ENCODE data around the gene ATF7. TPM values are rescaled to one million over a fixed set of nuclear protein-coding genes. Genes with fewer than 3 reads are reported as not detected.
"Not testable (repeated sequence)": the region's sequence is repeated elsewhere in the genome, so short reads cannot be mapped to it uniquely, and the experiment has no call there.

Gene ATF7
- 24.9 and 31.6 TPM in 2 replicates for total RNA-seq (2014; rRNA removed; shearing (Covaris generic))
- 8.1 and 8.6 TPM in 2 replicates for polyA plus RNA-seq (2014; cell fraction: nucleus; rRNA removed)

DNA sequence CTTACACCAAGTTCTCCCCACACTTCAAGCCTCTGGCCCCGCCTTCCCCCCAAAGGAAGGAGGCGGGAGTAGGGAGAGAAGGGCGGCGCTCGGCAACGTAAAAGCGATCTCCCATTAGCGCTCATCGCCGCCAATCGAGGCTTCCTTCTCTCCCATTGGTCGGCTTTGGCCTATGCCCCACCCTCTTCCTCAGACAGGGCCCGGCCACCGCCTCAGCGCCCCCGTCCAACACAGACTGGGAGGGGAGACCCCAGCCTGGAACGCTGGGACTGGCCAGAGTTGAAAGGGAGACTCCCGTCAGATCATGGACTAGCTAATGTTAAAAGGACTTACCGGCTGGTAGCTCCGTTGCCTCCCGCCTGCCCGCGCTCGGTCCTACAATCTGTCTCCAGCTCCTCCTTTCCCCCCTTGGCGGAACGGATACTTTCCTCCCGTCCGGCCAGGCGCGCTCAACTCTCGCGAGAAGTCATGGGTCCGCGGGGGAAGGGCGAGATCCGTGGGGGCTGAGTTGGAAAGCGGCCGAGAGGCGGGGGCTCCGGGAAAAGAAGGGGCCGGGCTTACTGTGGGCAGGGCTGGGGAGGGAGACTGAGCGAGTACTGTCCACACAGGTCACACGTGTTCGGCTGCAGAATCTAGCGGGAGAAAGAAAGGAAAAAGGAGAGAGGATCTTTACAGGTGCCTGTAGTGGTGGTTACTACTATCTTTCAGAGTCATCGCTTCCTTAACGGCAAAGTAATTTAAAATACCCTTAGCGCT, at the start of gene ATF7:
Gene ATF7, minus strand, starts transcription at position 437 of the 756 bp plus-strand sequence. CDS start 25,382 bp downstream, outside the sequence.
- peak; percentile 98 for DNase-seq (ENCODE audit: extremely low read depth, low read depth)

DNA sequence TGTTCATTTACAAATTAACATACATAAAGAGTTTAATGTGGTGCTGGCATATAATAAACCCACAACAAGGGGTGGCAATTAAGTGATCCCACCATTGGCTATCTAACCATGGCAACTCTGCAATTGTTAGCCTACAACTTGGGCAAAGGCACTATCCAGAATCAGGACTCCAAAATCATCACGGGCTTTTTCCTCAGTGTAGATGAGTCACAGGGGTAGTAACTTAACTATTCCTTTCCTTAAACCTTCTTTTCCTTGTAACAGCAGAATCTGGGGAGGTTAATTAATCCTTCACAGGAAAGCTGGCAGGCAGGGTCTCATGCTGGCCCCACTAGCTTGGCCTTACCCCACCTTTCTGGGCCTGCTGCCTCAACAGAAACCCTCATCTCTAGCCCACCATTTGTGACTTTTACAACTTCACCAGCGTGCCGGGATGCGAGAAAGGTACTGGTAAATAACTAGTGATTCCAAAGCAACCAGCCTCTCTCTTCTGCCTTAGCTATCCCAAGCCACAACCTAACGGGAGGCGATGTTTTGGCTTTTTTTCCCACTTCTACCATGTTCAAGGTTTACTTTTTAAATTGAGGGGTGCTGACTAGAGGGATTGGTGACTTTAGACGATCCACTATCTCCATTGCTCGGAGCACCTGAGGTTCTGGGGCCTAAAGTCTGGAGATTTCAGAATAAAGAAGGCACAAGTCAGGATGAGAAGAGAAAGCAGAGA, 49.0 kb upstream of the ATF7 start:
- DNase-seq (ENCODE audit: extremely low read depth, low read depth): no peak

DNA sequence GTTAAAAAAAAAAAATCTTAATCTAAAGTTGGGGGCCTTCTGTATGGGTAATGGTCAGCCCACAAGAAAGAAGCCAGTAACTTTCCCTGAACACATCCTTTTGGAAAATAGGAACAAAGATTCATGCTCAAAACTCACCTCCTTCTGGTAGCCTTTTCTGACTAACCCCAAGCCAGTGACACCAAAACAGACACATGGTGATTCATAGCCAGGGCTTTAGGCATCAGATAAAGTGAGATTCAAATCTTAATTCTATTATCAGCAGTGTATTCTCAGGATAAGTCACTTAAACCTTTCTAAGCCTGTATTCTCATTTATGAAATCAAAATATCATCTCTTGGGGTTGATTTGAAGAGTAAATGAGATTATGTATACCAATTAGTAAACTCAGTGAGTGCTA, 44.8 kb upstream of the ATF7 start:
- DNase-seq (ENCODE audit: extremely low read depth, low read depth): no peak

DNA sequence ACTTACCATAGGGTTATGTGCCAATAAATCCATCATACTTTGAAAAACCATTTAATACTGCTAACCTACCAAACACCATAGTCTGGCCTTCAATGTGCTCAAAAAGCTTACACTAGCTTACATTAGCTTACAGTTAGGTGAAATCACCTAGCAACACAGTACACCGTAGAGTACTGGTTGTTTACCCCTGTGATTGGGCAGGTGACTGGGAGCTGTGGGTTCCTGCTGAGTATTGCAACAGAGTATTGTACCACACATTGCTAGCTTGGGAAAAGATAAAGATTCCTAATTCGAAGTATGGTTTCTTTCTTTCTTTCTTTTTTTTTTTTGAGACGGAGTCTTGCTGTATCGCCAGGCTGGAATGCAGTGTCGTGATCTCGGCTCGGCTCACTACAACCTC, 44.1 kb upstream of the ATF7 start:
- DNase-seq (ENCODE audit: extremely low read depth, low read depth): no peak

DNA sequence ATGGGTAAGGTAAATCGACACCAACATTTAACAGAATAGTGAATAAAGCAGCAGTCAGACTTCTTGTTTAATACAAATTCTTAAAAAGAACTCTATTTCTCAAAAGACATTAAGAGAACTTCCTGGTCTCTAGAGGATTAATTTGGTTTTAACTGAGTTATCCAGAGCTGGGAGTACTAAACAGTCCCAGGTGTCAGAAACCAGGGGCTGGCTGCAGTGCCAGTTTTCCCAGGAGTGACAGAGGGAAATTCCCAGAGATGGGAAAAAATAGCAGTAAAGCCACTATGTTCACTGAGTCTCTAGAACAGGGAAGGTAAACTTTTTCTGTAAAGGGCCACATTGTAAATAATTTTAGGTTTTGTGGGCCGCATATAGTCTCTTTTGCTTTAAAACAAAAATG, 40.9 kb upstream of the ATF7 start:
- DNase-seq (ENCODE audit: extremely low read depth, low read depth): no peak

DNA sequence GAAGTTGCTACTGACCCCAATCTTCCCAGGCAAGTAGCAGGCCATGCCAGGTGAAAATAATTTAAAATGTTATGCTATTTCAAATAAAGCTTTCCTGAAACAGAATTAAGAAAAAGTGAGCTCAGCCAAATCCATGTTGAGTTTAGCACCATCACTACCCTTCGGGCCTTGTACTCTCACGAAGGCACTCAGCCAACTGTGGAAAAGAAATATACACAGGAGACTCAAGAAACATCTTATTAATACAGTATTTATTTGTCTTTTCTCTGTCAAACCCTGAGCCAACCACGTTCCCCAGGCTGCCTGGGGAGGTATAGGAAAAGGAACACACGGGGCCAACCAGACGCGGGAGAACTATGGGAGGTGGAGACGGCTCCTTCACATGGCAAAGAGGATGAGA, 38.8 kb upstream of the ATF7 start:
- no peak for DNase-seq (ENCODE audit: extremely low read depth, low read depth)

DNA sequence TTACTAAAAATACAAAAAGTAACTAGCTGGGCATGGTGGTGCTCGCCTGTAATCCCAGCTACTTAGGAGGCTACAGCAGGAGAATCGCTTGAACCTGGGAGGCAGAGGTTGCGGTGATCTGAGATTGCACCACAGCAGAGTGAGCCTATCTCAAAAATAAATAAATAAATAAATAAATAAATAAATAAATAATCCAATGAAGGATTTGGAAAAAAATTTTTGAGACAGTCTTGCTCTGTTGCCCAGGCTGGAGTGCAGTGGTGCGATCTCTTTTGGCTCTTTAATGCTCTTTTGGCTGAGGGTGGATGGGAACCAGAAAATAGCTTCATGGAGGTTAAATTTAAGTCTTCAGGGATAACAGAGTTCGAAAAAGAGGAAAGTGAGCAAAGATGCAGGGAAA, 38.0 kb upstream of the ATF7 start:
- DNase-seq (ENCODE audit: extremely low read depth, low read depth): no peak

DNA sequence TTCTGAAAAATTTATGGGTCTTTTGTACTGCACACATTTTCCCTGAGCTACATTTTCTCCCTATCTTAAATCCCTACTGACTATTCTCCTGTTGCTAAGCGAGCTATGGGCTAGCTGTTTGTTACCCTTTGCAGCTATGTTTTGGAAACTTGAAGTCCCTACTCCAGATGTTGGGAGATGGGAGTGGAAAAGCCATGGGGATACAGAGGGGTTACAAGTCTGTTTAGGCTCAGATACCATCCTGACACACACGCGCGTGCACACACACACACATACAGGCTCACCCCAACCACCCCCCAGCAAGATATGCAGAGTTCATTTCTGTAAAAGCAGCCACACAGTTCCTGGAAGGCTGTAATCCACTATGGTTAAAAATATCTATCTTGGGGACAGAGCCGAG, 33.9 kb upstream of the ATF7 start:
- DNase-seq (ENCODE audit: extremely low read depth, low read depth): no peak

DNA sequence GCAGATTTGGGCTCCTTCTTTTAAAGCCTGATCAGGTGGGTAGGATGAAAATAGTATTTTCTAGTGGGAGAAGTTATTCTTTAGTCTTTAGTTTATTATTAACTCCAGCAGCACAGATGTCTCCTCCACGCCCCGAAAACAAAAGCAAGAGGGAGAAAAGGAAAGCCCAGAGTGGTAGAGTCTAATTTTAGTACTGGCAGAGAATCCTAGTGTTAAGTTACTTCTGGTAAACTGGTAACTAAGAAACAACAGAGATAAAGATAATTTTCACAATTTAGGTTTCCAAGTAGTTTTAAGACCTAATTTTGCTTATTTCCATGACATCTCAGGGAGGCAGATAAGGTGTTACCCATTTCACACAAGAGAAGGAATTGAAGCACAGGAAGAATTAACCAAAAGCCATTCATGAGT, 33.4 kb upstream of the ATF7 start:
- no peak for DNase-seq (ENCODE audit: extremely low read depth, low read depth)

DNA sequence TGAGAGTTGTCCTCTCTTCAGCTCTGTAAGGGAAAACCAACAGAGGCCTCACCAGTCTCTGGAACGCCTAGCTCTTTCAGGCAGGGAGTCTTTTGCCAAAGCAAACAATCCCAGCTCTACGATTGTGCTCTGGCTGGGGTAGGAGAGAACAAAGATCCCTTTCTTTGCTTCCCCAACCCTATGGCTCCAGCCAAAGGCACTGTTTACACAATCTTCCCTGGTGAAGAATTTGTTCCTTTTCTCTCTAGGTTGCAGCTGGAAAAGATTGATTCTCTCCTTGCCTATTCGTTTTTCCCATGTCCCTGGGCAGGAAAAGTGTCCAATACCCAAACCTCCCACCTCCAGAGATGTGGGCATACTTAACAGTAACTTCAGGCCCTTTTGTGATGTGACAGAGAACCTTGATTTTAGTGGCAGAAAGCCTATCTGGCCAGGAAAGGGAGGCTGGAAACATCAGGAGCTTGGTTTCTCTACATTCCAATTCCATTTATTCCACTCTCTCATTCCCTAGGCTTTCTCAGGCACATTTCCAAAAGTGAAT, 32.9 kb upstream of the ATF7 start:
- DNase-seq (ENCODE audit: extremely low read depth, low read depth): peak; percentile 81

DNA sequence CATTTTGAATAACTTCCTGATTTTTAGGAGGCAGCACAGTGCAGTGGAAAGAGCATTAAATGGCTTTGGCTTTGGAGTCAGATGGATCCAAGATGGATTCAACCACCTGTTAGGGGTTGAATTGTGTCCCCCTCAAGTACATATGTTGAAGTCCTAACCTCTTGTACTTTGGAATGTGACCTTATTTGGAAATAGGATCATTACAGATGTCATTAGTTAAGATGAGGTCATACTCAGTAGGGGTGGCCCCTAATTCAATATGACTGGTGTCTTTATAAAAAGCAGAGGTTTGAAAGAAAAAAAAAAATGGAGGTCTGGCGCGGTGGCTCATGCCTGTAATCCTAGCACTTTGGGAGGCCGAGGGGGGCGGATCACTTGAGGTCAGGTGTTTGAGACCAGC, 30.9 kb upstream of the ATF7 start:
- DNase-seq (ENCODE audit: extremely low read depth, low read depth): no peak

DNA sequence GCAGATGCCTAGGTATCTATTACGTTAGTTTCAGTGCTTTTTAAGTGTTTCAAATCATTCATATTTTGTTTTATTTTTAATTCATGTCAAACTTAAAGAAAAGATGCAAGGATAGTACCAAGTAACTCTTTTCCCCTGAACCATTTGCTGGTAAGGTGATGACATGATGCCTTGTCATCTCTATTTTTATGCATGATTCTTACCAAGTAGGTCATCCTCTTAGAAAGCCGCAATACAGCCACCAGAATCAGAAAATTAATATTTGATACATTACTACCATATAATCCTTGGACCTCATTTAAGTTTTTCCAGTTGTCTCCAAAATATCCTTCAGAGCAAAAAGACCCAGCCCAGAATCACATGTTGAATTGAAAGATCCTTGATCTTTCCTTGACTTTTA, 27.4 kb upstream of the ATF7 start:
- no peak for DNase-seq (ENCODE audit: extremely low read depth, low read depth)

DNA sequence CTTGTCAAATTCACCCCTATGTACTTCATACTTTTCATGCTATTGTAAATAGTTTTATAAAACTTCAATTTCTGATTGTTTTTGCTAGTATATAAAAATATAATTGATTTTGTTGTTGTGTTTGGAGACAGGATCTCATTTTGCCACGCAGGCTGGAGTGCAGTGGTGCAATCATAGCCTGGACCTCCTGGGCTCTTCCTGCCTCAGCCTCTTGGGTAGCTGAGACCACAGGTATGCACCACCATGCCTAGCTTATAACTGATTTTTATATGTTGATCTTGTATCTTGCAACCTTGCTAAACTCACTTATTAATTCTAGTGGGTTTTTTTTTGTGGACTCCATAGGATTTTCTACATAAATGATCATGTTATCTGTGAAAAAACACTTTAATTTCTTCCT, 26.2 kb upstream of the ATF7 start:
- DNase-seq (ENCODE audit: extremely low read depth, low read depth): no peak

DNA sequence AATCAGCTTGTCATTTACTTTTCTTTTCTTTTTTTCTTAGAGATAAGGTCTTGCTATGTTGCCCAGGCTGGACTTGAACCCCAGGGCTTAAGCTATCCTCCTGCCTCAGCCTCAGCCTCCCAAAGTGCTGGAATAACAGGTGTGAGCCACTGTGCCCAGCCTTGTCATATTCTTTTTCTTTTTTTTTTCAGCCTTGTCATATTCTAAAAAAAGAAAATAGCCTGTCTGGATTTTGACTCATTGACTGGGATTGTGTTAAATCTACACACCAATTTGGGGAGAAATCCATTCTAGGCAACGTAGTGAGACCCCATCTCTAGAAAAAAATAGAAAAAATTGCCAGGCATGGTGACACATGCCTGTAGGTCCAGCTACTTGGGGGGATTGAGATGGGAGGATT, 25.6 kb upstream of the ATF7 start:
- DNase-seq (ENCODE audit: extremely low read depth, low read depth): no peak

DNA sequence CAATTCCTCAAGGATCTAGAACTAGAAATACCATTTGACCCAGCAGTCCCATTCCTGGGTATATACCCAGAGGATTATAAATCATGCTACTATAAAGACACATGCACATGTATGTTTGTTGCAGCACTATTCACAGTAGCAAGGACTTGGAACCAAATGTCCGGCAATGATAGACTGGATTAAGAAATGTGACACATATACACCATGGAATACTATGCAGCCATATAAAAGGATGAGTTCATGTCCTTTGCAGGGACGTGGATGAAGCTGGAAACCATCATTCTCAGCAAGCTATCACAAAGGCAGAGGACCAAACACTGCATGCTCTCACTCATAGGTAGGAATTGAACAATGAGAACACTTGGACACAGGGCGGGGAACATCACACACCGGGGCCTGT, 20.1 kb upstream of the ATF7 start:
- not testable (repeated sequence) for DNase-seq (ENCODE audit: extremely low read depth, low read depth)

DNA sequence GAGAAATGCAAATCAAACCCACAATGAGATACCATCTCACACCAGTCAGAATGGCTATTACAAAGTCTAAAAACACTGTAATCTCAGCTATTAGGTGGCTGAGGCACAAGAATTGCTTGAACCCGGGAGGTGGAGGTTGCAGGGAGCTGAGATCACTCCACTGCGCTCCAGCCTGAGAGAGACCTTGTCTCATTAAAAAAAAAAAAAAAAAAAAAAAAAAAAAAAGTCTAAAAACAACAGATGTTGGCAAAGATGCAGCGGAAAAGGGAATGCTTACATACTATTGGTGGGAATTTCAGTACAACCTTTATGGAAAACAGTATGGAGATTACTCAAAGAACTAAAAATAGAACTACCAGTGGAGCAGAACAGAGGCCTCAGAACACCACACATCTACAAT, 19.0 kb upstream of the ATF7 start:
- DNase-seq (ENCODE audit: extremely low read depth, low read depth): no peak

DNA sequence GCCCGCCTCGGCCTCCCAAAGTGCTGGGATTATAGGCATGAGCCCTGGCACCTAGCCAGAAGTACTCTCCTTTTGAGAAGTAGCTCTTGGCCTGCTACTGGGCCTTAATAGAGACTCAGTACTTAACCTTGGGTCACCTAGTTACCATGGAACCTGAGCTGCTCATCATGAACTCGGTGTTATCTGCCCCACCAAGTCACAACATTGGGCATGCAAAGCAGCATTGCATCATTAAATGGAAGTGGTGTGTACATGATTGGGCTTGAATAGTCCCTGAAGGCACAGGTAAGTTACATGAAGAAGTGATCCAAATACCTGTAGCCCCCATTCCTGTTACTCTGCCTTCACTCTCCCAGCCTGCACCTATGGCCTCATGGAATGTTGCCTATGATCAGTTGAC, 18.0 kb upstream of the ATF7 start:
- no peak for DNase-seq (ENCODE audit: extremely low read depth, low read depth)

DNA sequence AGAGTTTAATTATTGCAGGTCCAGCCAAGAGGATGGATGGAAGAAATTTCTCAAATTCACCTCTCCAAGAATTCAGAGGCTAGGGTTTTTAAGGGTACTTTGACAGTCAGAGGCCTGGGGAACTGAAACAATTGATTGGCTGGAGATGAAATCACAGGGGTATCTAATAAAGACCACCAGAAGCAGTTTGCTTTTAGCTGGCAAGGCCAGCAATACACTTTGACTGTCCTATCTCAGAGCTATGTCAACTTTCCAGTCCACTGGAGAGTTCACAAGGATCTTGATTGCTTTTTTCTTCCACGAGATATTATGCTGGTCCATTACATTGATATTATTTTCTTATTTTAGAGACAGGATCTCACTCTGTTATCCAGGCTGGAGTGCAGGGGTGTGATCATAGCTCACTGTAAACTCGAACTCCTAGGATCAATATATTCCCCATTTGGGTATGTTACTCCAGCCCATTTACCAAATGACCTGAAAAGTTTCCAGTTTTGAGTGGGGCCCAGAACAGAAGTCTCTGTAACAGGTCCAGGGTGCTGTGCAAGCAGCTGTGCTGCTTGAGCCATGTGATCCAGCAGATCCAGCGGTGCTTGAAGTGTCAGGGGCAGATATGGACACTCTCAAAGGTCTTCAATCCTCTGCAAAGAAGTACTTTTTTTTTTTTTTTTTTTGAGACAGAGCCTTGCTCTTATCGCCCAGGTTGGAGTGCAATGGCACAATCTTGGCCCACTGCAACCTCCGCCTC, 17.2 kb upstream of the ATF7 start:
- DNase-seq (ENCODE audit: extremely low read depth, low read depth): no peak

DNA sequence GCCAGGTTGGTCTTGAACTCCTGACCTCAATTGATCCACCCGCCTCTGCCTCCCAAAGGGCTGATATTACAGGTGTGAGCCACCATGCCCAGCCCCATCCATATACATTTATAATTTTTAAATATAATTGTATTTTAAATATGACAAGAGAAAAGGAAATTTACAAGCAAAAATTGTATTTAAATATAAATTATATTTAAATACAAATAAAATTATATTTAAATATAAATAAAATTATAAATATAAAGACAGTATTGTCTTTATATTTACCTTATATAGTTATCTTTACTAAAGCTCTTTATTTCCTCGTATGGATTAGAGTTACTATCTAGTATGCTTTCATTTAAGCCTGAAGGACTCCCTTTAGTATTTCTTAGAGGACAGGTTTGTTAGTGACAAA, 11.9 kb upstream of the ATF7 start:
- no peak for DNase-seq (ENCODE audit: extremely low read depth, low read depth)

DNA sequence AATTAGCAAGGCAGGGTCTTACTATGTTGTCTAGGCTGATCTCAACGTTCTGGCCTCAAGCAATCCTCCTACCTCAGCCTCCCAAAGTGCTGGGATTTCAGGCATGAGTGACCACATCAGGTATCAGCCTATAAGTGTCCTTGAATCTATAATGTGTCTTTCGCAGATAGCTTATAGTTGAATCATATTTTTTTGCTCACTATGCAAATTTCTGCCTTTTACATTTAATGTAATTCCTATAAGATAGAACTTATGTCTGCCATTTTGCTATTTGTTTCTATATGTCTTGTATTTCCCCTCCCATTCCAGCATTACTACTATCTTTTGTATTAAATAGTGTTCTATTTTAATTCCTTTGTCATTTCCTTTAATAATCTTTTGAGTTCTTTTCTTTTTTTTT, 10.5 kb upstream of the ATF7 start:
- no peak for DNase-seq (ENCODE audit: extremely low read depth, low read depth)

DNA sequence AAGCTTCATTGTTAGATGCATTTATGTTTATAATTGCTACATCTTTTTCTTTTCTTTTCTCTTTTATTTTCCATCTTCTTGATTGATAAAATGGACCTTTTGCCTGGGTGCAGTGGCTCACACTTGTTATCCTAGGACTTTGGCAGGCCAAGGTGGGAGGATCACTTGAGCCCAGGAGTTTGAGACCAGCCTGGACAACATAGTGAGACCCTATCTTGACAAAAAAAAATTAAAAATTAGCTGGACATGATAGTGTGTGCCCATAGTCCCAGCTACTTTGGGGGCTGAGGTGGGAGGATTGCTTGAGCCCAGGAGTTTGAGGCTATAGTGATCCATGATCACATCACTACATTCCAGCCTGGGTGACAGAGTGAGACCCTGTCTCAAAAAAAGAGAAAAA, 9.5 kb upstream of the ATF7 start:
- DNase-seq (ENCODE audit: extremely low read depth, low read depth): not testable (repeated sequence)

All from NCI-H460 (cell line).